Gastroesophageal sphincter (tissue), 2 donors: Measurements from ENCODE around the gene RPL4.

Experiments
- EP300 ChIP-seq: sonication (generic); formaldehyde crosslinking; IDR thresholded peaks from one replicate; pipeline ENCODE4 v1.6.1; 2017; ENCODE audit warnings: antibody characterized with exemption, mild to moderate bottlenecking
- POLR2A ChIP-seq, 2 donors: fragments of 450-650 bp; IDR thresholded peaks; one replicate each; pipeline ENCODE4 v1.6.1; 2017; ENCODE audit warnings: antibody characterized with exemption in 2 of 2, mild to moderate bottlenecking in 2 of 2, moderate library complexity in 1 of 2

DNA sequence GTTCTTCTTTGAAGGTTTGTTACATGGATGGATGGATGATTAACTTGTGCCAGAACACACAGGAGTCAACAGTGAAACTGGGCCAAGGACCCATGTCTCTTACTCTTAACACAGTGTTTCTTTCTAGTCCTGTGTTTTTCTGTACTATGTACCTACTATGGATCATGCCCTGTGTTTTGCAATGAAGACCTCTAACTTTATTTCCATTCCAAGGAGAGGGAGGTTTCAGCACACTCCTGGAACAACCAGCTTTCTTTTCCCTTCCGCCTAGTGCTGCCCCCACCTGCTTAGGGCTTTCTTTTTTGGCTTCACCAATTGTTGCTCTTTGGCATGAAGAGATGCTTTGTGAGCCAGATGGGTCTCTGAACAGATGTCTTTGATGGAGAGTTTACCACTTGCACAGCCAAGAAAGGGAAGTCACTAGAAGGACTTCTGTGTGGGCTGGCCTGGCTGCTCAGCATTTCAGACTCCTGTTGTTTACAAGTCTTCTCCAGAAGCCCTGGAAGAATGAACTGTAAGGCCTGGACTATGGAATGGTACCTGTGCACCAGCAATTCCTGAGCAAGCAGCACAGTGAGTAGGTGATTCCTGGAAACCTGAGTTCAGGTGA lies 51.6 kb downstream of the RPL4 start:
- TF ChIP-seq POLR2A (IDR thresholded peaks at IDR 0.05) (no peak), EP300 (no peak)
